Coronary artery (tissue), 2 donors: ENCODE data around the gene DAB1.

Experiments
- DNase-seq: peaks from one replicate; pipeline ENCODE4 v3.0.0-alpha.2; 2017; ENCODE audit warnings: low spot score
- H3K27ac ChIP-seq, 2 donors: fragments of 200-600 bp; sonication (generic); one replicate each; pipeline ENCODE4 v1.5.1; 2016 to 2019
- H3K4me3 ChIP-seq: fragments of 200-600 bp; sonication (generic); 2 replicates; pipeline ENCODE4 v1.5.1; 2016; ENCODE audit warnings: mild to moderate bottlenecking, moderate library complexity
- TF ChIP-seq, protein P1 (sequence below): fragments of 200-600 bp; sonication (generic); IDR thresholded peaks from one replicate; pipeline ENCODE4 v1.5.1; 2019; ENCODE audit warnings: antibody characterized with exemption

DAB1 gene

GRCh38 chr1:57058652-57059501 is 365.0 kb downstream of the DAB1 start:
- no peak overlapping the region for H3K4me3 ChIP-seq
- H3K27ac ChIP-seq = no peak overlapping the region
- no peak for DNase-seq
- TF ChIP-seq, protein P1, sequence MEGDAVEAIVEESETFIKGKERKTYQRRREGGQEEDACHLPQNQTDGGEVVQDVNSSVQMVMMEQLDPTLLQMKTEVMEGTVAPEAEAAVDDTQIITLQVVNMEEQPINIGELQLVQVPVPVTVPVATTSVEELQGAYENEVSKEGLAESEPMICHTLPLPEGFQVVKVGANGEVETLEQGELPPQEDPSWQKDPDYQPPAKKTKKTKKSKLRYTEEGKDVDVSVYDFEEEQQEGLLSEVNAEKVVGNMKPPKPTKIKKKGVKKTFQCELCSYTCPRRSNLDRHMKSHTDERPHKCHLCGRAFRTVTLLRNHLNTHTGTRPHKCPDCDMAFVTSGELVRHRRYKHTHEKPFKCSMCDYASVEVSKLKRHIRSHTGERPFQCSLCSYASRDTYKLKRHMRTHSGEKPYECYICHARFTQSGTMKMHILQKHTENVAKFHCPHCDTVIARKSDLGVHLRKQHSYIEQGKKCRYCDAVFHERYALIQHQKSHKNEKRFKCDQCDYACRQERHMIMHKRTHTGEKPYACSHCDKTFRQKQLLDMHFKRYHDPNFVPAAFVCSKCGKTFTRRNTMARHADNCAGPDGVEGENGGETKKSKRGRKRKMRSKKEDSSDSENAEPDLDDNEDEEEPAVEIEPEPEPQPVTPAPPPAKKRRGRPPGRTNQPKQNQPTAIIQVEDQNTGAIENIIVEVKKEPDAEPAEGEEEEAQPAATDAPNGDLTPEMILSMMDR = no peak

- Histone ChIP-seq H3K4me3 (no peak overlapping the region), H3K27ac (no peak overlapping the region)
- TF ChIP-seq, protein P1 = no peak
- no peak for DNase-seq
Observed at GRCh38 chr1:57048856-57049255, 375.0 kb downstream of the DAB1 start.

GRCh38 chr1:57046462-57046861 is 377.4 kb downstream of the DAB1 start:
- Histone ChIP-seq H3K27ac (no peak overlapping the region), H3K4me3 (no peak overlapping the region)
- TF ChIP-seq, protein P1 = no peak
- DNase-seq = no peak

GRCh38 chr1:57041901-57042300 is 382.0 kb downstream of the DAB1 start:
- no peak for DNase-seq
- TF ChIP-seq, protein P1 = no peak
- Histone ChIP-seq H3K4me3 (no peak overlapping the region), H3K27ac (no peak overlapping the region)

- Histone ChIP-seq H3K27ac (no peak overlapping the region), H3K4me3 (no peak overlapping the region)
- DNase-seq = no peak
- TF ChIP-seq, protein P1 = no peak
Observed at GRCh38 chr1:57040811-57041210, 383.0 kb downstream of the DAB1 start.

- Histone ChIP-seq H3K4me3 (no peak overlapping the region), H3K27ac (no peak overlapping the region)
- TF ChIP-seq, protein P1 = no peak
- no peak for DNase-seq
Observed at GRCh38 chr1:57036641-57037579, 386.9 kb downstream of the DAB1 start.
